GM21825 (cell line): ENCODE measurements around the gene CCNY.
"Not testable (repeated sequence)": the region's sequence is repeated elsewhere in the genome, so short reads cannot be mapped to it uniquely, and the experiment has no call there.

Source experiments
- ATAC-seq: cut with Tn5 transposase; IDR thresholded peaks from one replicate; pipeline ENCODE4 v1.9.1; 2021; ENCODE audit warnings: mild to moderate bottlenecking, moderate library complexity; ENCODE audit not compliant: unreplicated experiment

The CCNY gene

GRCh38 chr10:35336084-35336831 lies at the start of gene CCNY:
Gene CCNY, plus strand, starts transcription at chr10:35336509. Its CDS starts 545 bp downstream, at chr10:35337054.
- peak; percentile 60 for ATAC-seq

GRCh38 chr10:35289198-35289597 lies 47.1 kb upstream of the CCNY start:
- no peak for ATAC-seq

- ATAC-seq: no peak
These were observed 41.8 kb upstream of the CCNY start for GRCh38 chr10:35294506-35294905.

- ATAC-seq: no peak
These were observed 37.3 kb upstream of the CCNY start for GRCh38 chr10:35299016-35299415.

- peak; percentile 93 for ATAC-seq
These were observed 36.1 kb upstream of the CCNY start for GRCh38 chr10:35300063-35300699.

DNA sequence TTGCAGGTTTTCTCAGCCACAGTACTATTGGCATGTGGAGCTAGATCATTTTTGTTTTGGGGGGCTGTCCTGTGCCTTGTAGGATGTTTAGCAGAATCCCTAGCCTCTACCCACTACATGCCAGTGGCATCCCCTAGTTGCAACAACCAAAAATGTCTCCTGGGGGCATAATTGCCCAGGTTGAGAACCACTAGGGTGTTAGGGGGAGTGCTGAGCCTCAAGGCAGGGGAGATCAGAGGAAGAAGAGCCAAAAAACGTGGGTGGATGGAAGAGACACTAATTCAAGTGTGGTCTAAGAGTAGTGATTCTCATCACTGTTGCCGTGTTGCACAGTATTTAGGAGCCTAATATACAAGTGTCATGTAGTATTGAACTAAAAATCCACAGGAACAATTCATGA lies 31.7 kb upstream of the CCNY start:
- ATAC-seq: no peak

GRCh38 chr10:35306852-35307251 lies 29.5 kb upstream of the CCNY start:
- ATAC-seq: no peak

GRCh38 chr10:35307297-35307696 lies 29.0 kb upstream of the CCNY start:
- ATAC-seq: no peak

- ATAC-seq: no peak
These were observed 27.5 kb upstream of the CCNY start for GRCh38 chr10:35308809-35309208.

DNA sequence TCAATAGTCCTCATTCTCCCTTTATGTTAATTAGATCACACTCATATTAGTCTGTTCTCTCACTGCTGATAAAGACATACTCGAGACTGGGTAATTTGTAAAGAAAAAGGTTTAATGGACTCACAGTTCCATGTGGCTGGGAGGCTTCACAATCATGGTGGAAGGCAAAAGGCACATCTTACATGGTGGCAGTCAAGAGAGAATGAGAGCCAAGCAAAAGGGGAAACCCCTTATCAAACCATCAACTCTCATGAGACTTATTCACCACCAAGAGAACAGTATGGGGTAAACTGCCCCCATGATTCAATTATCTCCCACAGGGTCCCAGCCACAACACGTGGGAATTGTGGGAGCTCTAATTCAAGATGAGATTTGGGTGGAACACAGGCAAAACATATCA lies 22.2 kb upstream of the CCNY start:
- not testable (repeated sequence) for ATAC-seq

DNA sequence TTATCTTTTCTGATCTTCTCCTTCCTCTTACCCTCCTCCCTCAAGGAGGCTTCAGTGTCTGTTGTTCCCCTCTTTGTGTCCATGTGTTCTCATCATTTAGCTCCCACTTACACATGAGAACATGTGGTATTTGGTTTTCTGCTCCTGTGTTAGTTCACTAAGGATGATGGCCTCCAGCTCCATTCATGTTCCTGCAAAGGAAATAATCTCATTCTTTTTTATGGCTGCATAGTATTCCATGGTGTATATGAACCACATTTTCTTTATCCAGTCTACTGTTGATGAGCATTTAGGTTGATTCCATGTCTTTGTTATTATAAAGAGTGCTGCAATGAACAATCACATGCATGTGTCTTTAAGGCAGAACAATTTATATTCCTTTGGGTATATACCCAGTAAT lies 21.1 kb upstream of the CCNY start:
- ATAC-seq: not testable (repeated sequence)

GRCh38 chr10:35316218-35316967 lies 19.9 kb upstream of the CCNY start:
- no peak for ATAC-seq

GRCh38 chr10:35318551-35318950 lies 17.8 kb upstream of the CCNY start:
- ATAC-seq: no peak

DNA sequence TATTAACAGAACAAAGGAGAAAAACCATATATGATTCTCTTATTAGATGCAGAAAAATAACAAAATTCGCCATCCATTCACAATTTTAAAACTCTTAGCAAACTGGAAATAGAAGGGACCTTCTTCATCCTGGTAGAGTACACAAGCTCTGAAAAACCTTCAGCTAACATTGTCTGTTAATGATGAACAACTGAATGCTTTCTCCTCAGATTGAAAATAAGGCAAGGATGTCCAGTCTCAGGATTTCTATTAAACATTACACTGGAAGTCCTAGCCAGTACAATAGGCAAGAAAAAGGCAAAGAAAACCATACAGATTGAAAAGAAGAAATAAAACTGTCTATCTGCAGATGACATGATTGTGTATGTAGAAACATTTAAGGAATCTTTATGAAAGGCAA lies 16.0 kb upstream of the CCNY start:
- ATAC-seq: no peak

GRCh38 chr10:35322636-35323035 lies 13.7 kb upstream of the CCNY start:
- ATAC-seq: no peak

DNA sequence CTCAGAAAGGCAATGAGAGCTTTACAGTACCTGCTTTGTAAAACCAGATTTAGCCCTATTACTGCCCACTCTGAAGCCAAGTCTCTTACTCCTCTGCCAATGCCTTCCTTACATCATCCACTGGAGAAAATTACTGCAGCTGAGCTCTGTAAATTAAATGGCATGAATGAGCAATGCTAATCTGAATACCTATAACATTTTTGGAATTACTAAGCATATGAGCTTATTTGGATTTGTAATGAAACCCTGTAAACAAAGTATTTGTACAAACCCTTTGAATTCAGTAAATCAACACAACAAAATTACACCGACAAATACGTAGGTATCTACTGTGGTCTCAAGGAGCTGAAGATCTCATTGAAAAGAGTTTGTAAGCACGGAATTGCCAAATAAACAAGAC lies 12.1 kb upstream of the CCNY start:
- no peak for ATAC-seq

DNA sequence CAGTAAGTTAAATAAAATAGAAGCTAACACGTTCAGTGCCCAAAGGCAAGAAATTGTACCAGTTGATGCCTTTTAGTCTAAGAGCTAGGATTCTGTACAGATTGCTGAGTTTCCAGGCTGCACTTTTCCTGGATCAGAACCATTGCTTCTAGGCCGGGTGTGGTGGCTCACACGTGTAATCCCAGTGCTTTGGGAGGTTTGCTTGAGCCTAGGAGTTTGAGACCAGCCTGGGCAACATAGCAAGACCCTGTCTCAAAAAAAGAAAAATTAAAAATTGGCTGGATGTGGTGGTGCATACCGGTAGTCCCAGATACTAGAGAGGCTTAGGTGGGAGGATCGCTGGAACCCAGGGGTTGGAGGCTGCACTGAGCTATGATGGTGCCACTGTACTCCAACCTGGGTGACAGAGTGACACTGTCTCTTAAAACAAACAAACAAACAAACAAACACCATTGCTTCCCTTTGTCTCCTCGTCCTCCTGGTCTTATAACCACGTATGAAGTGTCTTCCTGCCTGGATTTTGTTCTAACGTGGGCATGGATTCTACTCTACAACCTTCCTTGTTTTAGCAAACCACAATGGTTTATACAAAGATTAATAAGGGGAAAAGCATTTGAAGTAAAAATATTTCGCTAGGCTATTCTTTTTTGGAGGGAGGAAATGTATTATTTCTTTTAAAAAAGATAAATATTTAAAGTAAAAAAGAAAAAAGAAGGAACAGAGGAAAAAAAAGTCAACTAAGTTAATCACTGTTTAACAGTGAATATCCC lies 9.7 kb upstream of the CCNY start:
- ATAC-seq: no peak

GRCh38 chr10:35327790-35328403 lies 8.4 kb upstream of the CCNY start:
- ATAC-seq: no peak

- no peak for ATAC-seq
These were observed 7.8 kb upstream of the CCNY start for GRCh38 chr10:35328404-35329037.

GRCh38 chr10:35329520-35329919 lies 6.8 kb upstream of the CCNY start:
- ATAC-seq: no peak
